Fibroblast of mammary gland (primary cell): ENCODE results near the gene FBXL16.

ENCODE experiments used
- DNase-seq: peaks from one replicate; pipeline ENCODE4 v3.0.0-alpha.2; 2010; ENCODE audit warnings: low read depth
- H3K4me3 ChIP-seq: 2 replicates; pipeline ENCODE4 v1.5.1; 2011; ENCODE audit warnings: low read depth, mild to moderate bottlenecking, low read length, moderate library complexity; ENCODE audit not compliant: control insufficient read depth
- CTCF ChIP-seq: conservative IDR thresholded peaks from 2 replicates; pipeline ENCODE4 v1.5.1; 2011; ENCODE audit warnings: low read depth, low read length, inconsistent platforms; ENCODE audit not compliant: control insufficient read depth, insufficient read depth

FBXL16 gene

GRCh38 chr16:674968-675883 is 30.4 kb downstream of the FBXL16 start, which contains the start of gene RHBDL1:
RHBDL1 (plus strand) TSS chr16:675671; CDS start chr16:675791, 120 bp downstream.
- no peak for TF ChIP-seq CTCF
- peak within 1 kb of the TSS; percentile 33 for H3K4me3 ChIP-seq
- peak; percentile 52 for DNase-seq

DNA sequence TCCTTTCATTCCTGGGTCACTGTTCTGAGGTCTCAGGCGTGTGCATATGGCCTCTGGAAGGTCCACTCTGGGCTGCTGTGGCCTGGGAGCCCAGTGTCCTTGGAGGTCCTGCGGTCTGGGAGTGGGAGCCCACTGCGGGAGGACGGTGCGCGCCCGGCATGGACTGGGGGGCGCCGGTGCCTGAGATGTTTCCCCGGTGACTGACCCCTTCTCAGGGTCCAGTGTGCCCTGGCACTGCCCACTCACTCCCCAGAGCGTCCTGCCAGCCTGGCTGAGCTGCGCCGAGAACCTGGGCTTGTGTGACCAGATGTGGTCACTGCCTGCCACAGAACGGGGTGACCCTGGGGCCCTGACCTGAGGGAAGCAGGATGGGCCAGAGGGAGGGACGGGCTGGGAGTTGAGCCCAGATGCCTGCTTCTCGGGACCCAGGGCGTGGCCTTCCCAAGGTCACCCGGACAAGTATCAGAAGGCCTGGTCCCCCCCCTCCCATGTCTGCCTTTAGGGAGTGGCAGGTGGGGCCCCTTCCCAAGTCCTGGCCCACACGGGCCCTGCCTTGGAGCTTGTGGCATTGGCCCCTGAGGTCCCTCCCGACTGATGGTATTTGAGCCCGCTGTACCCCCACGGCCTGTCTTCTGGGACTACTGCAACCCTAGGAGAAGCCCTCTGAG is 31.3 kb downstream of the FBXL16 start:
- DNase-seq: no peak
- no peak for TF ChIP-seq CTCF
- H3K4me3 ChIP-seq: no peak overlapping the region

DNA sequence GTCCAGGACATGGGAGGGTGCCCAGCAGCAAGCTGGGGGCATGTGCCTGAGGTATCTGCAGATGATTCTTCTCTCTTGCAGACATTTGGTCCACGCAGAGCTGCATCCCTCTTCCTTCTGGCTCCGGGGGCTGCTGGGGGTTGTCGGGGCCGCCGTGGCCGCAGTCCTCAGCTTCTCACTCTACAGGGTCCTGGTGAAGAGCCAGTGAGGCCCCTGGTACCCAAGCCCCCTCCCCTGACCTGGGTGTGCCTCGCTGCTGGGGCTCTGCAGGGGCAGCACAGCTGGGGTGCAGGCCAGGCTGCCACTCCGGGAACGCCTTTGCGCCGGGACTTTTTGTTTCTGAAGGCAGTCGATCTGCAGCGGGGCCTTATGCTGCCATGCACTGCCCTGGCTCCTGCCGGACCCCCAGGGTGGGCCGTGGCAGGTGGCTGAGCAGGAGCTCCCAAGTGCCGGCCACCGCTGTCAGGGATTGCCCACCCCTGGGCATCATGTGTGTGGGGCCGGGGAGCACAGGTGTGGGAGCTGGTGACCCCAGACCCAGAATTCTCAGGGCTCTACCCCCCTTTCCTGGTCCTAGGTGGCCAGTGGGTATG is 32.1 kb downstream of the FBXL16 start:
- no peak for TF ChIP-seq CTCF
- no peak for DNase-seq
- no peak overlapping the region for H3K4me3 ChIP-seq

- H3K4me3 ChIP-seq: no peak overlapping the region
- DNase-seq: no peak
These were observed 32.8 kb downstream of the FBXL16 start for GRCh38 chr16:672851-673250.

DNA sequence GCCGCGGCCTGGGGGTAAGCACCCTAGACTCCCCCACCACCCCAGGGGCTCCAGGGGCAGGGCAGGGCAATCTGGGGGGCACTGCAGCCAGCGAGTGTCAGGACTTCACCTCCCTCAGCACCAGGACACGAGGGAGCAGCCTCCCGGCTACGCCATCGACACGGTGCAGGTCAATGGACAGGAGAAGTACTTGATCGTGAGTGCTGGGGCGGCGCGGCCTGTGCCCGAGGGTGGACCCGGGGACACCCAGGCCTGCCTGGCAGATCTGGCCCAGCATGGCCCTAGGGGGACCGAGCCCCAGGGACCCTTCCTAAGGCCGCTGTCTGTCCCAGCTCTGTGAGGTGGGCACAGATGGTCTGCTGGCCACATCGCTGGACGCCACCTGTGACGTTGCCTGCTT is 33.2 kb downstream of the FBXL16 start:
- no peak overlapping the region for H3K4me3 ChIP-seq

More at GRCh38 chr16:672851-673250, 32.8 kb downstream of the FBXL16 start:
- TF ChIP-seq CTCF: no peak

More for the DNA sequence above, 33.2 kb downstream of the FBXL16 start:
- TF ChIP-seq CTCF: no peak
- DNase-seq: no peak
